Stimulated activated naive CD8-positive, alpha-beta T cell treated with anti-CD3 and anti-CD28 coated beads, Interleukin-15, Interleukin-2, amounts not matched to agents 100 ng/mL and 50 ng/mL, for 24 hours (primary cell): Measurements from ENCODE around the gene FUT4.
"Not testable (repeated sequence)": the region's sequence is repeated elsewhere in the genome, so short reads cannot be mapped to it uniquely, and the experiment has no call there.

ENCODE experiments used
- H3K27ac Mint-ChIP-seq: one replicate; pipeline ENCODE4 v1.8.0; 2021; ENCODE audit warnings: mild to moderate bottlenecking, mixed read lengths
- H3K27me3 Mint-ChIP-seq: one replicate; pipeline ENCODE4 v1.8.0; 2021; ENCODE audit warnings: mixed read lengths
- H3K36me3 Mint-ChIP-seq: one replicate; pipeline ENCODE4 v1.8.0; 2021; ENCODE audit warnings: low read depth, mixed read lengths
- H3K4me1 Mint-ChIP-seq: one replicate; pipeline ENCODE4 v1.8.0; 2021; ENCODE audit warnings: low read depth, mixed read lengths
- H3K4me3 Mint-ChIP-seq: one replicate; pipeline ENCODE4 v1.8.0; 2021; ENCODE audit warnings: mild to moderate bottlenecking, mixed read lengths
- H3K9me3 Mint-ChIP-seq: one replicate; pipeline ENCODE4 v1.8.0; 2021; ENCODE audit warnings: mixed read lengths

FUT4 gene, protein sequence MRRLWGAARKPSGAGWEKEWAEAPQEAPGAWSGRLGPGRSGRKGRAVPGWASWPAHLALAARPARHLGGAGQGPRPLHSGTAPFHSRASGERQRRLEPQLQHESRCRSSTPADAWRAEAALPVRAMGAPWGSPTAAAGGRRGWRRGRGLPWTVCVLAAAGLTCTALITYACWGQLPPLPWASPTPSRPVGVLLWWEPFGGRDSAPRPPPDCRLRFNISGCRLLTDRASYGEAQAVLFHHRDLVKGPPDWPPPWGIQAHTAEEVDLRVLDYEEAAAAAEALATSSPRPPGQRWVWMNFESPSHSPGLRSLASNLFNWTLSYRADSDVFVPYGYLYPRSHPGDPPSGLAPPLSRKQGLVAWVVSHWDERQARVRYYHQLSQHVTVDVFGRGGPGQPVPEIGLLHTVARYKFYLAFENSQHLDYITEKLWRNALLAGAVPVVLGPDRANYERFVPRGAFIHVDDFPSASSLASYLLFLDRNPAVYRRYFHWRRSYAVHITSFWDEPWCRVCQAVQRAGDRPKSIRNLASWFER

DNA sequence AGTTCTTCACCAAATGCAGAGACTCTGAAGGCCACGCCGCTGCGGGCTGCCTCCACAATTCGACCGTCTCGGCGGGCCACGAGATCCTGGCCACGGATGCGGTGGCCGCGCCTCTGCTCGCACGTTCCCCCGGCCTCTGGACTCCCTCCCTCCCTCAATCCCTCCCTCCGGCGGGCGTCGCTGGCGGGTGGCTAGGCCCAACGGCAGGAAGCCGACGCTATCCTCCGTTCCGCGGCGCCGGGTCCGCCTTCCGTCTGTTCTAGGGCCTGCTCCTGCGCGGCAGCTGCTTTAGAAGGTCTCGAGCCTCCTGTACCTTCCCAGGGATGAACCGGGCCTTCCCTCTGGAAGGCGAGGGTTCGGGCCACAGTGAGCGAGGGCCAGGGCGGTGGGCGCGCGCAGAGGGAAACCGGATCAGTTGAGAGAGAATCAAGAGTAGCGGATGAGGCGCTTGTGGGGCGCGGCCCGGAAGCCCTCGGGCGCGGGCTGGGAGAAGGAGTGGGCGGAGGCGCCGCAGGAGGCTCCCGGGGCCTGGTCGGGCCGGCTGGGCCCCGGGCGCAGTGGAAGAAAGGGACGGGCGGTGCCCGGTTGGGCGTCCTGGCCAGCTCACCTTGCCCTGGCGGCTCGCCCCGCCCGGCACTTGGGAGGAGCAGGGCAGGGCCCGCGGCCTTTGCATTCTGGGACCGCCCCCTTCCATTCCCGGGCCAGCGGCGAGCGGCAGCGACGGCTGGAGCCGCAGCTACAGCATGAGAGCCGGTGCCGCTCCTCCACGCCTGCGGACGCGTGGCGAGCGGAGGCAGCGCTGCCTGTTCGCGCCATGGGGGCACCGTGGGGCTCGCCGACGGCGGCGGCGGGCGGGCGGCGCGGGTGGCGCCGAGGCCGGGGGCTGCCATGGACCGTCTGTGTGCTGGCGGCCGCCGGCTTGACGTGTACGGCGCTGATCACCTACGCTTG is at the start of gene FUT4:
Gene FUT4 (plus strand): TSS at position 227 of the 951 bp plus-strand sequence. CDS start 213 bp downstream, at position 440.
- H3K9me3 Mint-ChIP-seq: no peaks in the 10 kb centered on the region
- no peaks in the 10 kb centered on the region for H3K27me3 Mint-ChIP-seq
- peak within 1 kb of the TSS; percentile 96 for H3K4me3 Mint-ChIP-seq
- peak within 1 kb of the TSS; percentile 97 for H3K27ac Mint-ChIP-seq
- H3K36me3 Mint-ChIP-seq: peaks cover 4% of the 10 kb centered on the region
- H3K4me1 Mint-ChIP-seq: peaks cover 35% of the 10 kb centered on the region

DNA sequence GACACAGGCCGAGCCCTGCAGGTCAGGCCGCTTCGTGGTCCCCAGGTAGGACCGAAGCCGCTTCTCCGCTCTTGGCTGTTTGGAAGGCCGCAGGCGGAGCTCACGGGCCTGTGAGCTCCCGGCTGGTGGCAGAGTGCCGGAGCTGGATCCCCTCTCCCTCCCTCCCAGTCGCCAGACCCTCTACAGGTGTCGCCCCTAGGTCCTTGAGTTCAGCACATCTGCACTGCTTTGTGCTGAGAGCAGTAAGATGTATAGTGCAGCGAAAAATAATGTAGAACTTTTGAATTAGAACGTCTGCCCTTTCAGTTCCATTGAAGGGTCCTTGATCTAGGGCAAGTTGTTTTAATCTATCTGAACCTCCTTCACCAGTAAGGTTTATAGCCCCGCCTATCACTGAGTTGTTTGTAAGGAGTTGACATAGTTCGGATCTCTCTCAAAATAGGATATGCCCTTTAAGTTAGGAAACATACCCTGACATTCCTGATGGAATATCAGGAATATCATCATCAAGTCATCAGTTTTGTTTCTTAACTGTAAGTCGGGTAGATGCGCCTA is 49.5 kb upstream of the FUT4 start:
- Mint-ChIP-seq H3K4me3 (peak overlapping the region; percentile 93), H3K27ac (peak overlapping the region; percentile 97), H3K36me3 (peaks cover 40% of the 10 kb centered on the region), H3K27me3 (no peaks in the 10 kb centered on the region), H3K4me1 (peaks cover 34% of the 10 kb centered on the region), H3K9me3 (no peaks in the 10 kb centered on the region)

DNA sequence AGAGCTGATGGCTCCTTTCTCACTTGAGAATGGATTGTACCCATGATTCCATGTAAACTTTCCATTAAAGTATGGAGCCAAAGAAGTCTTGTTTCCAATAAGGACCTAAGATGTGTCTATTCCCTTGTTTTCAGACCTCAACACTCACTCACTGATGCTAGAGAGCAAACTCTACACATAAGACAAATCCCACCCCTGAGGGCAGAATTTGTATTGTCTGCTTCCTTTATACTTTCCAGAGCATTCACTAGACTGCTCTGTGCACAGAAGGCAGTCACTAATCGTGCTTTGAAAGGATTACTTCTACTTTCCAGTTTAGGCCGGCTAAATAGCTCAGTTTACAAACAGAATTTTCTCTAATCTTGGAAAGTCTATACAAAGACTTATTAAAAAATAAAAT is 43.5 kb upstream of the FUT4 start:
- Mint-ChIP-seq H3K4me3 (no peak overlapping the region), H3K36me3 (peaks cover 45% of the 10 kb centered on the region), H3K27me3 (no peaks in the 10 kb centered on the region), H3K9me3 (no peaks in the 10 kb centered on the region), H3K27ac (no peak overlapping the region), H3K4me1 (peaks cover 11% of the 10 kb centered on the region)

DNA sequence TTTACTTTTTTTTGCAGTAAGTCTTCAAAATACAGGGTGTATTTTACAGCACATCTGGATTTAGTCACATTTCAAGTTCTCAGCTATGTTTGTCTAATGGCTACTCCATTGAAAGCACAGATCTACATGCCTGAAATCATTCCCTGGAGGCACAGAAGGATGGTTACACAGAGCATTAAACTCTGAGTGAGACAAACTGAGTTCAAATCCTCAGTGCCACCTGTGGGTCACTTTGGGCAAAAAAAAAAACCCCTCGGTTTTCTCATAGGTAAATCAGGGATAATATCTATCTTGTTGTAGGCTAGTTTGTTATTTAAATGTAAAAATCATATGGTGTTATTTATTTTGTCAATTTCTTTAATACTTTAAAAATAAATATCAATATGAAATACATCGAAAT is 42.2 kb upstream of the FUT4 start:
- no peaks in the 10 kb centered on the region for H3K27me3 Mint-ChIP-seq
- no peaks in the 10 kb centered on the region for H3K9me3 Mint-ChIP-seq
- no peak overlapping the region for H3K4me3 Mint-ChIP-seq
- peaks cover 36% of the 10 kb centered on the region for H3K36me3 Mint-ChIP-seq
- H3K27ac Mint-ChIP-seq: no peak overlapping the region
- no peaks in the 10 kb centered on the region for H3K4me1 Mint-ChIP-seq

DNA sequence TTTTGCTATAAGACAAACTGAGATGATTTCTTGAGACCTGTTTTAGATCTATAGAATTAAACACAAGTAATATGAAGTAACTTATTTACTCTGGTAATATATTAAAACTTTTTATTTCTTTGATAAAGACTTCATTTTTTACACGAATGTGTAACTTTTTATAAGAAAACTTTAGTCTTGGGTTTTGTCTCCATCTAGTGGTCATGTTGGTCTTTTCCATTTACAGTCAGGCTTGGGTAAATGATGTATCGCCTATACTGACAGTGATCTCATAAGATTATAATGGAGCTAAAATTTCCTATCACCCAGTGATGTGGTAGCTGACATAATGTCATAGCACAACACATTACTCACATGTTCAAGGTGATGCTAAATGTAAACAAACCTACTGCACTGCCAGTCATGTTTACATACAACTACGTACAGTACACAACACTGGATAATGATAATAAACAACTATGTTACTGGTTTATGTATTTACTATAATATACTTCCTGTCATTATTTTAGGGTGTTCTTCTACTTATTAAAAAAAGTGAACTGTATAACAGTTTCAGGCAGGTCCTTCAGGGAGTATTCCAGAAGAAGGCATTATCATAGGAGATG is 38.9 kb upstream of the FUT4 start:
- no peaks in the 10 kb centered on the region for H3K27me3 Mint-ChIP-seq
- H3K4me3 Mint-ChIP-seq: no peak overlapping the region
- H3K27ac Mint-ChIP-seq: no peak overlapping the region
- H3K4me1 Mint-ChIP-seq: no peaks in the 10 kb centered on the region
- no peaks in the 10 kb centered on the region for H3K9me3 Mint-ChIP-seq
- peaks cover 14% of the 10 kb centered on the region for H3K36me3 Mint-ChIP-seq

DNA sequence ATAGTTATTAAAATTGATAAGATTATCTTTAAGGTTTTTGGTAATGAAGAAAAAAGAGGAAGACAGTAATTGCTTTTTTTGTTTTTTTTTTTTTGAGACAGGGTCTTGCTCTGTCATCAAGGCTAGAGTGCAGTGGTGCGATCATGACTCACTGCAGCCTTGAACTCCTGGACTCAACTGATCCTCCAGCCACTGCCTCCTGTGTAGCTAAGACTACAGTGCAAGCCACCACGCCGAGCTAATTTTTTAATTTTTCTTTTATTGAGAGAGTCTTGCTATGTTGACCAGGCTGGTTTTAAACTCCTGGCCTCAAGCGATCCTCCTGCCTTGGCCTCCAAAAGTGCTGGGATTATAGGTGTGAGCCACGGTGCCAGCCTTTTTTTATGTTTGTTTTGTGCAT is 37.2 kb upstream of the FUT4 start:
- H3K27ac Mint-ChIP-seq, H3K36me3 Mint-ChIP-seq, H3K4me1 Mint-ChIP-seq, H3K4me3 Mint-ChIP-seq, H3K27me3 Mint-ChIP-seq, H3K9me3 Mint-ChIP-seq: not testable (repeated sequence)

DNA sequence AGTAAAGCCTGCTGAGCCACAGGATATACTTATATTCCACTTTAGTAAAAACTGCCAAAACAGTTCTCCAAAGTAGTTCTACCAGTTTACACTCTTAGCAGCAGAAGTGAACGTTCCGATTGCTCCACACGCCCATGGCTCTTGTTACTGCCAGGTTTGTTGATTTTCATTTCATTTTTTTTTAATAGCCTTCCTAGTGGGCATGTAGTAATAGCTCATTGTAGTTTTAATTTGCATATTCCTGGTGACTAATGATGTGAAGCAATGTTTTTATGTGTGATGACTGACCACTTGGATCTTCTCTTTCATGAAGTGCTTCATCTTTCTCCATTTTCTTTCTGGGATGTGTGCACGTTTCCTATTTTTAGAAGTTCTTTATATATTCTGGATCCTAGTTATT is 36.2 kb upstream of the FUT4 start:
- peaks cover 10% of the 10 kb centered on the region for H3K4me1 Mint-ChIP-seq
- no peak overlapping the region for H3K4me3 Mint-ChIP-seq
- no peaks in the 10 kb centered on the region for H3K9me3 Mint-ChIP-seq
- peaks cover 14% of the 10 kb centered on the region for H3K27me3 Mint-ChIP-seq
- no peaks in the 10 kb centered on the region for H3K36me3 Mint-ChIP-seq
- no peak overlapping the region for H3K27ac Mint-ChIP-seq

DNA sequence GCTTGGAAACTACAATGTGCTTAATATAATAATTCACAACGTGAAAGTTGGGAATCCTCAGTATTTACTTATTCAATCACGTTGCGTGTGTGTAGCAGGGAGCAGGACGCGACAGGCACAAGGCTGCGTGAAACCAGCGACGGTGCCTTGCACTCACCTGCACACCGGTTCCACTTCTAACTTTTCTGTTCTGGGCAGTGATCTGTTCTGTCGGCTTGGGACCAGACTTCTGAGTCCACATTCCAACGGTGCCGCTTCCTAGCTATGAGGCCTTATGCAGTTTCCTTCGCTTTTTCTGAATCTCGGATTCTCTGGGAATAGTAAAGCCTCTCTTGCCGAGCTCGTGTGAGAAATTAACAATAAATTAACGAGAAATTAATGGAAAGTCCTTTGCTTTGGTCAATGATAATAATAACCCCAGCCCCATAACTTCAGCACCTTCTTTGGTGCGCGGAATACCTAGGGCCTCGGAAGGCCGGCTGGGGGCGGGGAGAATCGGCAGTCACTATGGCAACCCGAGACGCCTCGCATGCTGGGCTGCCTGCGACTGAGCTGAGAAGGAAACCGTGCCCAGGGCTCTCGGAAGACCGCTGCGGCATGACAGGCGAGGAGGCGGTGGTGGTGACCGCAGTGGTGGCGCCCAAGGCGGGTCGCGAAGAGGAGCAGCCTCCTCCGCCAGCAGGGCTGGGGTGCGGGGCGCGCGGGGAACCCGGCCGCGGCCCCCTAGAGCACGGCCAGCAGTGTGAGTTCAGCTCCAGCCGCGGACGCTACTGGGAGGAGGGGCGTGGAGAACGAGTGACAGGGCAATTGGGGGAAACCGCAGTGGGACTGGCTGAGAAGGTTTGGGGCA is 31.6 kb upstream of the FUT4 start, which contains the start of gene C11orf97:
Gene C11orf97 (plus strand): TSS at position 530 of the 850 bp plus-strand sequence. CDS start 68 bp downstream, at position 598.
- H3K27me3 Mint-ChIP-seq: peaks cover 34% of the 10 kb centered on the region

DNA sequence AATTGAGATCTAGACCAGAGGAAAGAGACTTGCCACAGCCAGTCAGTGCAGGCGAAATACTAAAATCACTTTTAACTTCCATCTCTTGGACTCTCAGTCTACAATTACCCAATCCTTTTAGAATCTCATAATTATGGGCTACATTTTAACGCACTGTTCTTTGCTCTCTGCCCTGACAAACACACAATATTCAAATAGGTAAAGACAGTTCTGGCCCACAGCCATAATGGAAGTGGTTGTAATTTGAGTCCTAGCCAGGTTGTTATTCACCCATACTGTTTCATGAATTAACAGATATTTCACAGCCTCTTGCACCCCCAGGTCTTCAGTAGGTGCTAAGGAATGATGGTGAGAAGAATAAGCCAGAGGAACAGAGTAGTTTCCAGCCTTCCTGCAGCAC is 30.6 kb upstream of the FUT4 start:
- Mint-ChIP-seq H3K27ac (no peak overlapping the region), H3K9me3 (no peaks in the 10 kb centered on the region), H3K27me3 (peaks cover 34% of the 10 kb centered on the region), H3K4me3 (no peak overlapping the region), H3K36me3 (no peaks in the 10 kb centered on the region), H3K4me1 (peaks cover 13% of the 10 kb centered on the region)

More for the DNA sequence above, 31.6 kb upstream of the FUT4 start, which contains the start of gene C11orf97:
- Mint-ChIP-seq H3K4me1 (peaks cover 13% of the 10 kb centered on the region), H3K9me3 (no peaks in the 10 kb centered on the region), H3K4me3 (peak within 1 kb of the TSS; percentile 70), H3K36me3 (no peaks in the 10 kb centered on the region), H3K27ac (no peak within 1 kb of the TSS)

DNA sequence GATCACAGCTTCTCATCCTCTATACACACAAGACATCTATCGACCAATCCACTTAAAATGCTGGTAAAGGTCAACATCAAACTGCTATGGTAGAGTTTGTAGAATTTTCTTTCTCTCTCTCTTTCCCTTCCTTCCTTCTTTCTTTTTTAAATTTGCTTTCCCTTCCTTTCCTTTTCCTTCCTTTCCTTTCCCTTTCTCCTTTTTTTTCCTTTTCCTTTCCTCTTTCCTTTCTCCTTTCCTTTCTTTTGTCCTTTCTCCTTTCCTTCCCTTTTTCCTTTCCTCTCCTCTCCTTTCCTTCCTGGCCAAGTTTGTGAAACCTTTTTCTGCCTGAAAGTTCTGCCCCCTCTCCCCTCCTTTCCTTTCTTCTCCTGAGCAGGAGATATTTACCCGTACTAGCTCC is 28.3 kb upstream of the FUT4 start:
- no peak overlapping the region for H3K4me3 Mint-ChIP-seq
- no peaks in the 10 kb centered on the region for H3K36me3 Mint-ChIP-seq
- H3K27ac Mint-ChIP-seq: no peak overlapping the region
- H3K4me1 Mint-ChIP-seq: peaks cover 13% of the 10 kb centered on the region
- H3K27me3 Mint-ChIP-seq: peaks cover 34% of the 10 kb centered on the region
- no peaks in the 10 kb centered on the region for H3K9me3 Mint-ChIP-seq

DNA sequence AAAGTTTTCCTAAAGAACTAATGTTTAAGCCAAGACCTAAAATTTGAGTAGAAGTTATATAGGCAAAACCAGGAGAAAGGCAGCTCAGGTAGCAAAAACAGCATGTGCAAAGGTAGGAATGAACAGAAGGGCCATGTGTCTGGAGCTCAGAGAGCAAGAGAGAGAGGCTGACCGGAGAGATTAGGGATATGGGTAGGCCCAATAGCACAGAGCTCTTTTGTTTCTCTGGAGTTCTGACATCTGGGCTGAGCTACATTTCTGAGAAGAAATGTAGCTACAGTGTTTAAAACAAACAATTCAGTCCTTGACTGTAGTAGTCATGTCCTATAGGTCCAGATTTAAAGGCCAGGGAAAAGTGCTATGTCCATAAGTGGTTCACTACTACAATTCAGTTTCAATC is 27.0 kb upstream of the FUT4 start:
- Mint-ChIP-seq H3K4me3 (no peak overlapping the region), H3K27ac (no peak overlapping the region), H3K27me3 (peaks cover 25% of the 10 kb centered on the region), H3K9me3 (no peaks in the 10 kb centered on the region), H3K4me1 (peaks cover 10% of the 10 kb centered on the region), H3K36me3 (no peaks in the 10 kb centered on the region)

DNA sequence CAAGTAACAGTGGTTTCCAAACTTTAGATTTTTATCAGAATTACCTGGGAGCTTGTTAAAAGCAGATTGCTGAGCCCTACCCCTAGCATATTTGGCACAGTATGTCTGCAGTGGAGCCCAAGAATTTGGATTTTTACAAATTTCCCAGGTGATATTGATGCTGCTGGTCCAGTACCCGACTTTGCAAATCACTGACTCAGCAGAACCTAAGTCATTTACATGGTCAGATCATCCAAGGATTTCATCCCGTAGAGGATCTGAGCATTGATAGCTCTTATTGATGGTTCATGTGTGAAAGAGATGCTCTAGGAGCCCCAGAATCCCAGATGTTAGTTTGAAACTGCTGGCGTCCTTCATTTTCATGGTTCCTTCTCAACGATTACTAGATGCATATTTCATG is 25.4 kb upstream of the FUT4 start:
- Mint-ChIP-seq H3K27me3 (peaks cover 18% of the 10 kb centered on the region), H3K36me3 (no peaks in the 10 kb centered on the region), H3K4me3 (no peak overlapping the region), H3K4me1 (no peaks in the 10 kb centered on the region), H3K9me3 (no peaks in the 10 kb centered on the region), H3K27ac (no peak overlapping the region)

DNA sequence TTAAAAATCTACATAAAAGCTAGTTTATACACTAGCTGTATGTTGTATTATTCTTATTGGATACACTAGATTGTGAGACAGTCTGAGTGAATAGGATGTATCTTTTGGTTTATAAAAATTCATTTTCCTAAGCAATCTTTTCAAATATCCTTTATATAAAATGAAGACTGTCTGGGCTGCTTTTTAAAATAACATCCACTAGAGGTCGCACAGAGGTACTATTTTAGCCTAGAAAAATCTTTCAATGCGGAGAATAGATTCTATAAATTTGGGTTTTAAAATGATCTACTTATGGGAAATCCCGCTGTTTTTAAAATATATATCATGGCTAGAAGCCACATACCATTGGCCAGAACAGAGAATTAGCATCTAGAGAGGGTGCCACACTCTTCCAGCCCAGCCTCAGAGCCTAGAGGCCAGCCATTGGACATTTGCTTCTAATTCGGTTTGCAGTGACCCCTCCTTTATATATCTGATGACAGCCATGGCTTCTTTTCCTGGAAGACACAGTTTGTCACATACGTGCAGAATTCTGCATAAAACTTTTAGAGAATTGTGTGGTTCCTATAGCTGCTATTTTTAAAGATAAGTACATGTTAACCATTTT is 24.1 kb upstream of the FUT4 start:
- Mint-ChIP-seq H3K4me1 (no peaks in the 10 kb centered on the region), H3K4me3 (no peak overlapping the region), H3K36me3 (no peaks in the 10 kb centered on the region), H3K27me3 (peaks cover 24% of the 10 kb centered on the region), H3K27ac (no peak overlapping the region), H3K9me3 (no peaks in the 10 kb centered on the region)
